ENCODE results near the gene SHROOM3. TPM values are rescaled to one million over a fixed set of nuclear protein-coding genes. Genes with fewer than 3 reads are reported as not detected.
"Not testable (repeated sequence)": the region's sequence is repeated elsewhere in the genome, so short reads cannot be mapped to it uniquely, and the experiment has no call there.

The SHROOM3 gene
- total and polyA plus RNA-seq, 12 donors, result 1.1 to 16.2 (median 8.8) TPM

DNA sequence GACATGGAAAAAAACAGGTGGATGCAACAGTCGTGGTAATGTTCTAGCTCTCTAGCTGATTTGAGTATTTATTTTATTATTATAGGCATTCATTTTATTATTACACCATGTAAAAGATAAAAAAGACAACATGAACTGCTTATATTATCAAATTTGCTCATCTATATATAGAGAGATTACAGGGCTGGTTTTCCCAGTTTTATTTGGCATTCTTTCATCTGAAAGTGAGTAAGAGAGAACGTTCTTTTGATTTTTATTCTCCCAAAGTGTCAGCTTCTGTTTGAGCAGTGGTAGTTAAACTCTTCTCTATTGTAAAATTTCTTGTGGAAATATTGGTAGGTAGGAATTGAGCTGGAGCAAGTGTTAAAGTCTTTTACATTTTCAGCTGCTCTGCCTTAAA, 283.0 kb downstream of the SHROOM3 start:
- WGBS, 4 donors, result 65 to 70% (median 67%) methylated on average over 2 of the region's 2 CpGs
- no peak for TF ChIP-seq POLR2A (IDR thresholded peaks at IDR 0.05)
- TF ChIP-seq, protein P1, sequence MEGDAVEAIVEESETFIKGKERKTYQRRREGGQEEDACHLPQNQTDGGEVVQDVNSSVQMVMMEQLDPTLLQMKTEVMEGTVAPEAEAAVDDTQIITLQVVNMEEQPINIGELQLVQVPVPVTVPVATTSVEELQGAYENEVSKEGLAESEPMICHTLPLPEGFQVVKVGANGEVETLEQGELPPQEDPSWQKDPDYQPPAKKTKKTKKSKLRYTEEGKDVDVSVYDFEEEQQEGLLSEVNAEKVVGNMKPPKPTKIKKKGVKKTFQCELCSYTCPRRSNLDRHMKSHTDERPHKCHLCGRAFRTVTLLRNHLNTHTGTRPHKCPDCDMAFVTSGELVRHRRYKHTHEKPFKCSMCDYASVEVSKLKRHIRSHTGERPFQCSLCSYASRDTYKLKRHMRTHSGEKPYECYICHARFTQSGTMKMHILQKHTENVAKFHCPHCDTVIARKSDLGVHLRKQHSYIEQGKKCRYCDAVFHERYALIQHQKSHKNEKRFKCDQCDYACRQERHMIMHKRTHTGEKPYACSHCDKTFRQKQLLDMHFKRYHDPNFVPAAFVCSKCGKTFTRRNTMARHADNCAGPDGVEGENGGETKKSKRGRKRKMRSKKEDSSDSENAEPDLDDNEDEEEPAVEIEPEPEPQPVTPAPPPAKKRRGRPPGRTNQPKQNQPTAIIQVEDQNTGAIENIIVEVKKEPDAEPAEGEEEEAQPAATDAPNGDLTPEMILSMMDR (IDR thresholded peaks at IDR 0.05), result no peak
- intact Hi-C loops (cut with DNase I), result no loop called here
- no peak overlapping the region for H3K4me3 ChIP-seq
- H3K27me3 ChIP-seq, result no peaks in the 10 kb centered on the region
- H3K4me1 ChIP-seq (replicated peaks in 1 of 2), result peaks cover 0 to 8% of the 10 kb centered on the region in 2 donors
- no peak overlapping the region for H3K27ac ChIP-seq
- no peak for DNase-seq
- no peaks in the 10 kb centered on the region for H3K36me3 ChIP-seq (replicated peaks in 1 of 2)
- no peaks in the 10 kb centered on the region for H3K9me3 ChIP-seq (replicated peaks in 1 of 3)

DNA sequence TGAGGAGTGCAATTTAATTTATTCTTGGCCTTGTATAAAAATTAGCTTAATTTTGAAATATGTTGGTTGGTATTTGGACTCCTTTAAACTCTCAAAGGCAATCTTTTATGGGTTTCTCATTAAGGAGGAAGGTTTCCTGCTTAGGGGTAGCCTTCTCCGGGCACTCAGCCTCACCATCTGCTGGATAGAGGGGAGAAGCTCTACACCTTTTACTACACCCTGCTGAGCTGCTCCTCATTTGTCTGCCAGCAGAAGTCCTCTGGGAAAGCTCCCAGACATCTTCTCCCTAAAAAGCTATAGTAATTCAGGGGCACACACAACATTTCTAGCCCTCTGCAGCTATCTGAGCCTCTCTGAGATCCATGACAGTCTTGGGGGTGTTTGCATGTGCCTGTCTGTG, 283.8 kb downstream of the SHROOM3 start:
- TF ChIP-seq POLR2A (IDR thresholded peaks at IDR 0.05), result no peak
- intact Hi-C loops (cut with DNase I), result no loop called here
- H3K4me3 ChIP-seq, result no peak overlapping the region
- no peak overlapping the region for H3K27ac ChIP-seq
- H3K36me3 ChIP-seq (replicated peaks in 1 of 2), result no peaks in the 10 kb centered on the region
- peaks cover 0 to 8% of the 10 kb centered on the region in 2 donors for H3K4me1 ChIP-seq (replicated peaks in 1 of 2)
- no peaks in the 10 kb centered on the region for H3K27me3 ChIP-seq
- 69 to 93% (median 81%) methylated on average over 1 of the region's 1 CpG for WGBS, 4 donors
- no peak for DNase-seq
- H3K9me3 ChIP-seq (replicated peaks in 1 of 3), result no peaks in the 10 kb centered on the region

DNA sequence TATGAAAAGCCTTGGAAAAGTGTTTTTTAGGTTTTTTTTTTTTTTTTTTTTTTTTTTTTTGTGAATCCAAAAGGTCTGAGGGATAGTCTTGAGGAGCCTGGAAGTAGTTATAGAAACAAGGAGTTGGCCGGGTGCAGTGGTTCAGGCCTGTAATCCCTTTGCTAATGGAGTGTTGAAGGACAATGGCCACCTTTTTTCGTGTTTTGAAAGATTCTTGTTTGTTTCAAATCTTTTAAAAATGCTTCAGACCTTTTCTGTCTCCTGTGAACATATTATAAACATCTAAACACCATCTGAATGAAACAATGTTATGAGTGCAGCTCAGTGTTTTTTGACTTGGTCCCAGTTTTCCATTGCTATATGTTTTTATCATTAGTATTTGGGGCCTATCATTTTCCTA, 285.1 kb downstream of the SHROOM3 start:
- H3K27ac ChIP-seq, result no peak overlapping the region
- TF ChIP-seq, protein P1 (IDR thresholded peaks at IDR 0.05), result no peak
- TF ChIP-seq POLR2A (IDR thresholded peaks at IDR 0.05), result no peak
- H3K9me3 ChIP-seq (replicated peaks in 1 of 3), result no peaks in the 10 kb centered on the region
- no peaks in the 10 kb centered on the region for H3K4me1 ChIP-seq (replicated peaks in 1 of 2)
- no peaks in the 10 kb centered on the region for H3K36me3 ChIP-seq (replicated peaks in 1 of 2)
- no peaks in the 10 kb centered on the region for H3K27me3 ChIP-seq
- DNase-seq, result no peak
- no peak overlapping the region for H3K4me3 ChIP-seq
- intact Hi-C loops (cut with DNase I), result no loop called here
- WGBS, 4 donors, result 87 to 94% (median 91%) methylated on average over 2 of the region's 2 CpGs

DNA sequence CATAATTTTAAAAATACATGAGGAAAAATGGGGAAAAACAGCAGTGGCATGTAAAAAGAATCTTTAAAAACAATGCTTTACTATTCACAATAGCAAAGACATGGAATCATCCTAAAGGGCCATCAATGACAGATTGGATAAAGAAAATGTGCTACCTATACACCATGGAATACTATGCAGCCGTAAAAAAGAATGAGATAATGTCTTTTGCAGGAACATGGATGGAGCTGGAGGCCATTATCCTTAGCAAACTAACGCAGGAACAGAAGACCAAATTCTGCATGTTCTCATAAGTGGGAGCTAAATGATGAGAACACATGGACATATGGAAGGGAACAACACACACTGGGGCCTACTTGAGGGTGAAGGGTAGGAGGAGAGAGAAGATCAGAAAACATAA, 287.1 kb downstream of the SHROOM3 start:
- 97 to 98% (median 97%) methylated on average over 2 of the region's 2 CpGs for WGBS, 4 donors
- intact Hi-C loops (cut with DNase I); H3K27ac ChIP-seq: not testable (repeated sequence)

DNA sequence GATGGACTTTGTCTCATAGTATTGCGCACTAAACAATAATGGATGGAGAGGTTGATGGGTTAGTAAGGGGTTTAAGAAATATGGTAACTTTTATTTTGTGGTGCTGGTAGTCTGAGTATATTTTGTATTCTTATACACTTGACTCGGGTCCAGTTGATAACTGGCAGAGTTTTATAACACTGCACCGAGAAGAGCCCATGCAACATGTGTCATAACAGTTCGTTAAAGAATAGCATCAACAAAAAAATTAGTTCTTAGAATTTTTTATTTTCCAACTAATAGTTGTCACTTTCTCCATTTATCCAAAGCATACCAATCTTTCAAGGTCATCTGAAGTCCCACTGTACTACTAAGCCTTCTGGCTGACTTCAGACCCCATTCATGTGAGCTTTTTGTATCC, 287.8 kb downstream of the SHROOM3 start:
- no peaks in the 10 kb centered on the region for H3K9me3 ChIP-seq (replicated peaks in 1 of 3)
- no peak for DNase-seq
- intact Hi-C loops (cut with DNase I), result no loop called here
- no peak overlapping the region for H3K4me3 ChIP-seq
- no peaks in the 10 kb centered on the region for H3K36me3 ChIP-seq (replicated peaks in 1 of 2)
- H3K27me3 ChIP-seq, result no peaks in the 10 kb centered on the region
- 92 to 96% (median 92%) methylated on average over 4 of the region's 4 CpGs for WGBS, 4 donors
- TF ChIP-seq, protein P1 (IDR thresholded peaks at IDR 0.05), result no peak
- TF ChIP-seq POLR2A (IDR thresholded peaks at IDR 0.05), result no peak
- H3K4me1 ChIP-seq (replicated peaks in 1 of 2), result no peaks in the 10 kb centered on the region
- no peak overlapping the region for H3K27ac ChIP-seq

More for the DNA sequence above, 287.1 kb downstream of the SHROOM3 start:
- H3K36me3 ChIP-seq (replicated peaks in 1 of 2); DNase-seq; H3K9me3 ChIP-seq (replicated peaks in 1 of 3); H3K4me1 ChIP-seq (replicated peaks in 1 of 2); H3K27me3 ChIP-seq; H3K4me3 ChIP-seq: not testable (repeated sequence)

Measured in adrenal gland (tissue), 12 donors.